HCT116 (cell line): Measurements from ENCODE around the gene ICAM4. TPM values are rescaled to one million over a fixed set of nuclear protein-coding genes. Genes with fewer than 3 reads are reported as not detected.

Experiments
- ATAC-seq: fragments of 200-7000 bp; cut with Tn5 transposase; 2 replicates; pipeline ENCODE4 v1.9.1; 2020; ENCODE audit warnings: mild to moderate bottlenecking, moderate library complexity
- BruUV-seq: library from RNA; stranded (reverse); fragments of 400-500 nt; replicated peaks from 2 replicates; lab custom pipeline; 2021; lab: Mats Ljungman, UMichigan
- CTCF ChIA-PET: fragments of 300-600 bp; sonication (Branson Sonifier 250); formaldehyde crosslinking; loops from one replicate; lab custom pipeline; 2021; ENCODE audit warnings: antibody characterized with exemption; lab: Charles Lee
- POLR2A ChIA-PET: fragments of 300-600, 350-600 bp; sonication (Branson Sonifier 250); formaldehyde crosslinking; loops from one replicate; lab custom pipeline; 2021; ENCODE audit warnings: antibody characterized with exemption; lab: Charles Lee
- RAD21 ChIA-PET, 2 experiments: fragments of 300-600 bp; sonication (Branson Sonifier 250); formaldehyde crosslinking; loops; one replicate each; lab custom pipeline; 2023; ENCODE audit warnings: low total read pairs in 2 of 2; ENCODE audit not compliant: uncharacterized antibody in 2 of 2, unreplicated experiment in 2 of 2, low non-redundant PET in 1 of 2; lab: Charles Lee
- DNase-seq: peaks from one replicate; pipeline ENCODE4 v3.0.0-alpha.2; 2010; ENCODE audit warnings: low read depth, low spot score
- H2AFZ ChIP-seq: fragments of 200-600 bp; shearing (Covaris generic), sonication (generic); 2 replicates; pipeline ENCODE4 v1.6.1; 2017; ENCODE audit warnings: low read depth, mixed run types, mixed read lengths, antibody characterized with exemption, low read length; ENCODE audit not compliant: poor library complexity, severe bottlenecking
- H3K27ac ChIP-seq: 2 replicates; pipeline ENCODE4 v1.5.1; 2012; ENCODE audit warnings: low read depth, low read length
- H3K27me3 ChIP-seq: fragments of 200-600 bp; sonication (generic); 2 replicates; pipeline ENCODE4 v1.6.1; 2016; ENCODE audit warnings: mixed run types, low read length, mixed read lengths; ENCODE audit not compliant: insufficient read depth
- H3K36me3 ChIP-seq, 2 experiments: fragments of 200-500 bp in 1 of 2; fragments of 200-600 bp in 1 of 2; sonication (Bioruptor generic) in 1 of 2; sonication (generic) in 1 of 2; 2 replicates each; pipeline versions ENCODE4 v1.5.1 to v1.6.1; 2014 to 2016; ENCODE audit warnings: low read length in 2 of 2, inconsistent platforms in 1 of 2, mixed read lengths in 1 of 2, mixed run types in 1 of 2; ENCODE audit not compliant: insufficient read depth in 2 of 2, control insufficient read depth in 1 of 2
- H3K4me1 ChIP-seq, 2 experiments: fragments of 200-600 bp in 1 of 2; sonication (generic) in 1 of 2; 2 replicates each; pipeline versions ENCODE4 v1.5.1 to v1.6.1; 2012 to 2017; ENCODE audit warnings: low read length in 2 of 2, inconsistent platforms in 1 of 2, mild to moderate bottlenecking in 1 of 2, mixed read lengths in 1 of 2, mixed run types in 1 of 2, moderate library complexity in 1 of 2; ENCODE audit not compliant: insufficient read depth in 2 of 2, control insufficient read depth in 1 of 2
- H3K4me2 ChIP-seq: fragments of 200-600 bp; sonication (generic); 2 replicates; pipeline ENCODE4 v1.6.1; 2017; ENCODE audit warnings: mixed run types, low read length, mixed read lengths
- H3K4me3 ChIP-seq, 2 experiments: fragments of 200-600 bp in 1 of 2; sonication (generic) in 1 of 2; replicated peaks in 1 of 2; 2 replicates each; pipeline ENCODE4 v1.5.1; 2011 to 2016; ENCODE audit warnings: low read length in 2 of 2, control low read depth in 1 of 2, low read depth in 1 of 2, mild to moderate bottlenecking in 1 of 2, mixed read lengths in 1 of 2, mixed run types in 1 of 2
- H3K79me2 ChIP-seq: fragments of 200-600 bp; sonication (generic); 2 replicates; pipeline ENCODE4 v1.6.1; 2017; ENCODE audit warnings: mild to moderate bottlenecking, mixed run types, low read length, moderate library complexity, mixed read lengths; ENCODE audit not compliant: insufficient read depth
- H3K9ac ChIP-seq: fragments of 200-600 bp; sonication (generic); 2 replicates; pipeline ENCODE4 v1.6.1; 2016; ENCODE audit warnings: low read length, mixed read lengths
- H3K9me2 ChIP-seq: fragments of 200-600 bp; sonication (generic), shearing (Covaris generic); 2 replicates; pipeline ENCODE4 v1.6.1; 2017; ENCODE audit warnings: mixed run types, mild to moderate bottlenecking, moderate library complexity; ENCODE audit not compliant: insufficient read depth
- H3K9me3 ChIP-seq, 2 experiments: fragments of 200-500 bp in 1 of 2; fragments of 200-600 bp in 1 of 2; sonication (Bioruptor generic) in 1 of 2; sonication (generic) in 1 of 2; 2 replicates each; pipeline ENCODE4 v1.6.1; 2014 to 2017; ENCODE audit warnings: low read length in 2 of 2, mixed read lengths in 2 of 2, inconsistent platforms in 1 of 2, low read depth in 1 of 2, mild to moderate bottlenecking in 1 of 2, mixed run types in 1 of 2, moderate library complexity in 1 of 2; ENCODE audit not compliant: control insufficient read depth in 1 of 2, insufficient read depth in 1 of 2
- H4K20me1 ChIP-seq: fragments of 200-600 bp; sonication (generic), shearing (Covaris generic); 2 replicates; pipeline ENCODE4 v1.6.1; 2017; ENCODE audit warnings: mixed run types, mild to moderate bottlenecking, moderate library complexity; ENCODE audit not compliant: insufficient read depth
- CBX3 ChIP-seq: IDR thresholded peaks from 2 replicates; pipeline ENCODE4 v1.6.1; 2012; ENCODE audit warnings: low read depth
- CEBPB ChIP-seq: IDR thresholded peaks from 2 replicates; pipeline ENCODE4 v1.6.1; 2012; ENCODE audit warnings: low read depth
- EGR1 ChIP-seq: IDR thresholded peaks from 2 replicates; pipeline ENCODE4 v1.6.1; 2012; ENCODE audit warnings: low read depth
- ELF1 ChIP-seq: IDR thresholded peaks from 2 replicates; pipeline ENCODE4 v1.6.1; 2012; ENCODE audit warnings: low read depth, borderline replicate concordance
- EZH2 ChIP-seq: fragments of 200-600 bp; sonication (generic); IDR thresholded peaks from 2 replicates; pipeline ENCODE4 v1.6.1; 2017; ENCODE audit warnings: antibody characterized with exemption, mixed run types
- FOSL1 ChIP-seq: IDR thresholded peaks from 2 replicates; pipeline ENCODE4 v1.6.1; 2012; ENCODE audit warnings: low read depth
- JUND ChIP-seq: IDR thresholded peaks from 2 replicates; pipeline ENCODE4 v1.6.1; 2012
- POLR2A ChIP-seq: IDR thresholded peaks from 2 replicates; pipeline ENCODE4 v1.7.0; 2011; ENCODE audit warnings: borderline replicate concordance; ENCODE audit not compliant: insufficient read depth, insufficient read length; ENCODE audit errors: extremely low read depth
- POLR2AphosphoS5 ChIP-seq: IDR thresholded peaks from 2 replicates; pipeline ENCODE4 v1.6.1; 2011; ENCODE audit warnings: mild to moderate bottlenecking, low read depth, low read length, moderate library complexity
- RAD21 ChIP-seq: IDR thresholded peaks from 2 replicates; pipeline ENCODE4 v1.6.1; 2012; ENCODE audit warnings: low read depth, mild to moderate bottlenecking
- SP1 ChIP-seq: IDR thresholded peaks from 2 replicates; pipeline ENCODE4 v1.6.1; 2012; ENCODE audit warnings: low read depth
- SRF ChIP-seq: IDR thresholded peaks from 2 replicates; pipeline ENCODE4 v1.6.1; 2012; ENCODE audit warnings: low read depth
- TCF7L2 ChIP-seq: IDR thresholded peaks from 2 replicates; pipeline ENCODE4 v1.7.0; 2011; ENCODE audit warnings: borderline replicate concordance, inconsistent platforms; ENCODE audit not compliant: insufficient read depth, insufficient read length; ENCODE audit errors: extremely low read depth
- YY1 ChIP-seq: IDR thresholded peaks from 2 replicates; pipeline ENCODE4 v1.6.1; 2011; ENCODE audit warnings: low read length, low read depth, moderate library complexity, mild to moderate bottlenecking; ENCODE audit not compliant: insufficient replicate concordance; ENCODE audit errors: extremely low read depth
- ZFX ChIP-seq: fragments of 450-650 bp; IDR thresholded peaks from 2 replicates; pipeline ENCODE4 v1.6.1; 2017
- ZNF274 ChIP-seq: fragments of 200-500 bp; sonication (Bioruptor generic); IDR thresholded peaks from 2 replicates; pipeline ENCODE4 v1.6.1; 2014; ENCODE audit warnings: mild to moderate bottlenecking, low read depth, low read length, inconsistent platforms
- intact Hi-C: fragments of 100-400 bp; cut with micrococcal nuclease; formaldehyde crosslinking; loops from 2 replicates; pipeline ENCODE4 v1.10.0; 2022
- total RNA-seq: library from RNA; stranded (reverse); gene quantifications from one replicate; pipeline ENCODE4 v1.2.1, GENCODE V29; 2021; ENCODE audit not compliant: unreplicated experiment
- TF ChIP-seq, protein P1 (sequence below): IDR thresholded peaks from 2 replicates; pipeline ENCODE4 v1.6.1; 2012; ENCODE audit warnings: low read depth
- TF ChIP-seq, protein P2 (sequence below): IDR thresholded peaks from 2 replicates; pipeline ENCODE4 v1.6.1; 2011; ENCODE audit warnings: mild to moderate bottlenecking, low read length, moderate library complexity; ENCODE audit not compliant: insufficient replicate concordance; ENCODE audit errors: extremely low read depth

Gene ICAM4
- total RNA-seq, 1 experiment from 2014 or later, result not detected

DNA sequence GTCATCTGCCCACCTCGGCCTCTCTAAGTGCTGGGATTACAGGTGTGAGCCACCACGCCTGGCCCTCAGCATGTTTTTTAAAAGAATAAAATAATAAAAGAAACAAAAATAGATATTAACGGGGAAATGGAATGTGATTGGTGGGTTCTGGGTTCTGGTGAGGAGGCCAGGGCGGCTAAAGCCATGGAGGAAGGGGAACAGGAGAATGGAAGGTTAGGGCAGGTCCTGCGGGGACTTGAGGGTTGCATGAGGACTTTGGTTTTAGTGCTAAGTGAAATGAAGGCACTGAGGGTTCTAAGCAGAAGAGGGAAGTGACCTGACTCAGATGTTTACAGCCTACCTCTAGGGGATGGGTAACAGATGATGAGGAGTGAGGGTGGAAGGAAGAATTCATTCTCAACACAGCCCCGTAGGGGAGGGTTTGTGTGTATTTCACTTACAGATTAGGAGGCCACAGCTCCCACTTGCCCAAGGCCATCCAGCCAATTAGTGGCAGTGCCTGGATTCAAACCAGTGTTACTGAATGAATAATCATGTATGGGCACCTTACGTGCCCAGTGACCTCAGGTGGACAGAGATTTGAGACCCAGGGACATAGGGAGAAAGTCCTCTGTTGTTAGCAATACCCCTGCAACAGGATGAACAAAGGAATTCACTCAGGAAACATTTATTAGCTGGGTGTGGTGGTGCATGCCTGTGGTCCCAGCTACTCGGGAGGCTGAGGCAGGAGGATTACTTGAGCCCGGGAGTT is 41.4 kb upstream of the ICAM4 start:
- CTCF ChIA-PET, result interaction anchor here (0.7 kb wide), 1 partner anchor 149 kb away, joined by 3 read pairs; no protein-coding TSS in a partner anchor
- H3K9me2 ChIP-seq, result no peaks in the 10 kb centered on the region
- H3K4me1 ChIP-seq, result peaks cover 35 to 57% of the 10 kb centered on the region in 2 experiments
- ATAC-seq (peak; percentile 18; the same call in 1 of the 2 replicates), DNase-seq (no peak)
- intact Hi-C loops, result no loop called here
- no peaks in the 10 kb centered on the region for H3K79me2 ChIP-seq
- no peaks in the 10 kb centered on the region for H4K20me1 ChIP-seq
- H3K36me3 ChIP-seq, result no peaks in the 10 kb centered on the region
- RAD21 ChIA-PET, result interaction anchor here in 1 of 2 experiments (0.6 kb wide), 1 partner anchor 308 kb away, joined by 3 read pairs; no protein-coding TSS in a partner anchor
- H3K27ac ChIP-seq, result no peak overlapping the region
- BruUV-seq, result no TSS peak
- POLR2A ChIA-PET, result no interaction called here
- TF ChIP-seq FOSL1 (no peak), POLR2A (no peak), EGR1 (no peak), EZH2 (no peak), RAD21 (no peak), POLR2AphosphoS5 (no peak), YY1 (no peak), SP1 (no peak), ELF1 (no peak), CEBPB (no peak), SRF (no peak), ZFX (no peak), ZNF274 (no peak), TCF7L2 (no peak), JUND (no peak), CBX3 (no peak)
- TF ChIP-seq, protein P1, sequence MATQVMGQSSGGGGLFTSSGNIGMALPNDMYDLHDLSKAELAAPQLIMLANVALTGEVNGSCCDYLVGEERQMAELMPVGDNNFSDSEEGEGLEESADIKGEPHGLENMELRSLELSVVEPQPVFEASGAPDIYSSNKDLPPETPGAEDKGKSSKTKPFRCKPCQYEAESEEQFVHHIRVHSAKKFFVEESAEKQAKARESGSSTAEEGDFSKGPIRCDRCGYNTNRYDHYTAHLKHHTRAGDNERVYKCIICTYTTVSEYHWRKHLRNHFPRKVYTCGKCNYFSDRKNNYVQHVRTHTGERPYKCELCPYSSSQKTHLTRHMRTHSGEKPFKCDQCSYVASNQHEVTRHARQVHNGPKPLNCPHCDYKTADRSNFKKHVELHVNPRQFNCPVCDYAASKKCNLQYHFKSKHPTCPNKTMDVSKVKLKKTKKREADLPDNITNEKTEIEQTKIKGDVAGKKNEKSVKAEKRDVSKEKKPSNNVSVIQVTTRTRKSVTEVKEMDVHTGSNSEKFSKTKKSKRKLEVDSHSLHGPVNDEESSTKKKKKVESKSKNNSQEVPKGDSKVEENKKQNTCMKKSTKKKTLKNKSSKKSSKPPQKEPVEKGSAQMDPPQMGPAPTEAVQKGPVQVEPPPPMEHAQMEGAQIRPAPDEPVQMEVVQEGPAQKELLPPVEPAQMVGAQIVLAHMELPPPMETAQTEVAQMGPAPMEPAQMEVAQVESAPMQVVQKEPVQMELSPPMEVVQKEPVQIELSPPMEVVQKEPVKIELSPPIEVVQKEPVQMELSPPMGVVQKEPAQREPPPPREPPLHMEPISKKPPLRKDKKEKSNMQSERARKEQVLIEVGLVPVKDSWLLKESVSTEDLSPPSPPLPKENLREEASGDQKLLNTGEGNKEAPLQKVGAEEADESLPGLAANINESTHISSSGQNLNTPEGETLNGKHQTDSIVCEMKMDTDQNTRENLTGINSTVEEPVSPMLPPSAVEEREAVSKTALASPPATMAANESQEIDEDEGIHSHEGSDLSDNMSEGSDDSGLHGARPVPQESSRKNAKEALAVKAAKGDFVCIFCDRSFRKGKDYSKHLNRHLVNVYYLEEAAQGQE, result no peak
- TF ChIP-seq, protein P2, sequence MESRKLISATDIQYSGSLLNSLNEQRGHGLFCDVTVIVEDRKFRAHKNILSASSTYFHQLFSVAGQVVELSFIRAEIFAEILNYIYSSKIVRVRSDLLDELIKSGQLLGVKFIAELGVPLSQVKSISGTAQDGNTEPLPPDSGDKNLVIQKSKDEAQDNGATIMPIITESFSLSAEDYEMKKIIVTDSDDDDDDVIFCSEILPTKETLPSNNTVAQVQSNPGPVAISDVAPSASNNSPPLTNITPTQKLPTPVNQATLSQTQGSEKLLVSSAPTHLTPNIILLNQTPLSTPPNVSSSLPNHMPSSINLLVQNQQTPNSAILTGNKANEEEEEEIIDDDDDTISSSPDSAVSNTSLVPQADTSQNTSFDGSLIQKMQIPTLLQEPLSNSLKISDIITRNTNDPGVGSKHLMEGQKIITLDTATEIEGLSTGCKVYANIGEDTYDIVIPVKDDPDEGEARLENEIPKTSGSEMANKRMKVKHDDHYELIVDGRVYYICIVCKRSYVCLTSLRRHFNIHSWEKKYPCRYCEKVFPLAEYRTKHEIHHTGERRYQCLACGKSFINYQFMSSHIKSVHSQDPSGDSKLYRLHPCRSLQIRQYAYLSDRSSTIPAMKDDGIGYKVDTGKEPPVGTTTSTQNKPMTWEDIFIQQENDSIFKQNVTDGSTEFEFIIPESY, result no peak
- H3K9ac ChIP-seq, result no peak overlapping the region
- no peak overlapping the region for H2AFZ ChIP-seq
- H3K27me3 ChIP-seq, result no peaks in the 10 kb centered on the region
- H3K4me2 ChIP-seq, result peak overlapping the region; percentile 54
- H3K4me3 ChIP-seq, result no peak overlapping the region
- no peaks in the 10 kb centered on the region for H3K9me3 ChIP-seq
